ENCODE measurements around the gene PDGFB.

DNA sequence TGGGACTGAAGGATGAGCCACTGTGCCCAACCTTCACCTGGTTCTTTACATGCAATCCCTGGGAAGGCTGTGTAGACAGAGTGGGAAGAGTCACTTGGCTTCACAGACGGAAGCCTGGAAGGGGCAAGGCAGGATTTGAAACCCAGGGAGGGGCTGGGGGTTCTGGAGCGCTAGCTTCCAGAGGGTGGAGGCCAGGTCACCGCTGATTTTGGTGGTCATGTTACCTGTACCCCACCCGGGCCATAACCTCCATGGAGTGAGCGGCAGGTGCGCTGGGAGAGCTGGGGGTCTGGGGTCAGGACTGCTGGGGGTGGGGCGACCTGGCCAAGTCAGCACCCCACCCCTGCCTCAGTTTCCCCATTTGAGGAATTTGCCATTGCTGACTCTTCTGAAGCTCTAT, 38.3 kb downstream of the PDGFB start:
- TF ChIP-seq ZNF121 (CRISPR knock-in tag; conservative IDR thresholded peaks at IDR 0.05) = no peak
- no peak for TF ChIP-seq ZBTB17 (CRISPR knock-in tag; IDR thresholded peaks at IDR 0.05)
- TF ChIP-seq, protein P1, sequence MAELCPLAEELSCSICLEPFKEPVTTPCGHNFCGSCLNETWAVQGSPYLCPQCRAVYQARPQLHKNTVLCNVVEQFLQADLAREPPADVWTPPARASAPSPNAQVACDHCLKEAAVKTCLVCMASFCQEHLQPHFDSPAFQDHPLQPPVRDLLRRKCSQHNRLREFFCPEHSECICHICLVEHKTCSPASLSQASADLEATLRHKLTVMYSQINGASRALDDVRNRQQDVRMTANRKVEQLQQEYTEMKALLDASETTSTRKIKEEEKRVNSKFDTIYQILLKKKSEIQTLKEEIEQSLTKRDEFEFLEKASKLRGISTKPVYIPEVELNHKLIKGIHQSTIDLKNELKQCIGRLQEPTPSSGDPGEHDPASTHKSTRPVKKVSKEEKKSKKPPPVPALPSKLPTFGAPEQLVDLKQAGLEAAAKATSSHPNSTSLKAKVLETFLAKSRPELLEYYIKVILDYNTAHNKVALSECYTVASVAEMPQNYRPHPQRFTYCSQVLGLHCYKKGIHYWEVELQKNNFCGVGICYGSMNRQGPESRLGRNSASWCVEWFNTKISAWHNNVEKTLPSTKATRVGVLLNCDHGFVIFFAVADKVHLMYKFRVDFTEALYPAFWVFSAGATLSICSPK (IDR thresholded peaks at IDR 0.05; ENCODE audit: borderline replicate concordance) = no peak

Data from K562 (cell line).